Keratinocyte (primary cell): ENCODE data around the gene AHCY.
"Not testable (repeated sequence)": the region's sequence is repeated elsewhere in the genome, so short reads cannot be mapped to it uniquely, and the experiment has no call there.

Experiments used
- EZH2 ChIP-seq: IDR thresholded peaks from one replicate; pipeline ENCODE4 v1.6.1; 2012; ENCODE audit warnings: inconsistent platforms, mild to moderate bottlenecking, low read length, moderate library complexity
- TF ChIP-seq, protein P1 (sequence below), 3 experiments: IDR thresholded peaks in 1 of 3; conservative IDR thresholded peaks in 1 of 3; optimal IDR thresholded peaks in 1 of 3; 2 replicates in 2 of 3; 3 replicates in 1 of 3; pipeline versions ENCODE3 to v1.5.1; 2011; ENCODE audit warnings: low read length in 3 of 3, mild to moderate bottlenecking in 3 of 3, moderate library complexity in 2 of 3, control low read depth in 1 of 3, inconsistent platforms in 1 of 3; ENCODE audit not compliant: insufficient read depth in 2 of 3; ENCODE audit errors: extremely low read depth in 1 of 3

DNA sequence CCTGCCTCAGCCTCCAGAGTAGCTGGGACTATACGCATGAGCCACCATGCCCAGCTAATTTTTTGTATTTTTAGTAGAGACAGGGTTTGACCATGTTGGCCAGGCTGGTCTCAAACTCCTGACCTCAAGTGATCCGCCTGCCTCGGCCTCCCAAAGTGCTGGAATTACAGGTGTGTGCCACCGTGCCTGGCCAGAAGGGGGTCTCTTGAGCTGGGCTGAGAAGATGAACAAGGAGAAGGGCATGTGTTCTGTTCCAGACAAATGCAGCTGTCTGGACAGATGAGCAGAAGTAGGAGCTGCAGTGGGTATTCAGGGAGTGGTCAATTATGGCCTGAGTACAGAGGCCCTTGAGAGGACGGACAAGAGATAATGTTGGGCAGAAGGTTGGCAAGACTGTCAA is 15.7 kb downstream of the AHCY start:
- TF ChIP-seq, protein P1, sequence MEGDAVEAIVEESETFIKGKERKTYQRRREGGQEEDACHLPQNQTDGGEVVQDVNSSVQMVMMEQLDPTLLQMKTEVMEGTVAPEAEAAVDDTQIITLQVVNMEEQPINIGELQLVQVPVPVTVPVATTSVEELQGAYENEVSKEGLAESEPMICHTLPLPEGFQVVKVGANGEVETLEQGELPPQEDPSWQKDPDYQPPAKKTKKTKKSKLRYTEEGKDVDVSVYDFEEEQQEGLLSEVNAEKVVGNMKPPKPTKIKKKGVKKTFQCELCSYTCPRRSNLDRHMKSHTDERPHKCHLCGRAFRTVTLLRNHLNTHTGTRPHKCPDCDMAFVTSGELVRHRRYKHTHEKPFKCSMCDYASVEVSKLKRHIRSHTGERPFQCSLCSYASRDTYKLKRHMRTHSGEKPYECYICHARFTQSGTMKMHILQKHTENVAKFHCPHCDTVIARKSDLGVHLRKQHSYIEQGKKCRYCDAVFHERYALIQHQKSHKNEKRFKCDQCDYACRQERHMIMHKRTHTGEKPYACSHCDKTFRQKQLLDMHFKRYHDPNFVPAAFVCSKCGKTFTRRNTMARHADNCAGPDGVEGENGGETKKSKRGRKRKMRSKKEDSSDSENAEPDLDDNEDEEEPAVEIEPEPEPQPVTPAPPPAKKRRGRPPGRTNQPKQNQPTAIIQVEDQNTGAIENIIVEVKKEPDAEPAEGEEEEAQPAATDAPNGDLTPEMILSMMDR (optimal IDR thresholded peaks at IDR 0.05 in 1 of 3, IDR thresholded peaks at IDR 0.05 in 1 of 3, conservative IDR thresholded peaks at IDR 0.05 in 1 of 3; ENCODE audit: extremely low read depth in 1 of 3, insufficient read depth in 2 of 3, low read length in 3 of 3): not testable (repeated sequence)
- not testable (repeated sequence) for TF ChIP-seq EZH2
